ENCODE measurements around the gene TERT.

DNA sequence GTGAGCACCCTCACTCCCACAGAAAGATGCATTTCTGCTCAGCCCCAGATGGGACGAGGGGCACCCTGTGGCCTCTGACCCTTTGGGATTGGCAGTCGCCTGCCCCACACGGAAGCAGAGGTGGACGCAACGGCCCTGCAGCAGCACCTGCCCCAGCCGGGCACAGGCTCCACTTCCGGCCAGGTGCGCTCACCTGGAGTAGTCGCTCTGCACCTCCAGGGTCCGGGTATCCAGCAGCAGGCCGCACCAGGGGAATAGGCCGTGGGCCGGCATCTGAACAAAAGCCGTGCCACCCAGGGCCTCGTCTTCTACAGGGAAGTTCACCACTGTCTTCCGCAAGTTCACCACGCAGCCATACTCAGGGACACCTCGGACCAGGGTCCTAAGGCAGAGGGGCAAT, 30.7 kb downstream of the TERT start:
- TF ChIP-seq, protein P1, sequence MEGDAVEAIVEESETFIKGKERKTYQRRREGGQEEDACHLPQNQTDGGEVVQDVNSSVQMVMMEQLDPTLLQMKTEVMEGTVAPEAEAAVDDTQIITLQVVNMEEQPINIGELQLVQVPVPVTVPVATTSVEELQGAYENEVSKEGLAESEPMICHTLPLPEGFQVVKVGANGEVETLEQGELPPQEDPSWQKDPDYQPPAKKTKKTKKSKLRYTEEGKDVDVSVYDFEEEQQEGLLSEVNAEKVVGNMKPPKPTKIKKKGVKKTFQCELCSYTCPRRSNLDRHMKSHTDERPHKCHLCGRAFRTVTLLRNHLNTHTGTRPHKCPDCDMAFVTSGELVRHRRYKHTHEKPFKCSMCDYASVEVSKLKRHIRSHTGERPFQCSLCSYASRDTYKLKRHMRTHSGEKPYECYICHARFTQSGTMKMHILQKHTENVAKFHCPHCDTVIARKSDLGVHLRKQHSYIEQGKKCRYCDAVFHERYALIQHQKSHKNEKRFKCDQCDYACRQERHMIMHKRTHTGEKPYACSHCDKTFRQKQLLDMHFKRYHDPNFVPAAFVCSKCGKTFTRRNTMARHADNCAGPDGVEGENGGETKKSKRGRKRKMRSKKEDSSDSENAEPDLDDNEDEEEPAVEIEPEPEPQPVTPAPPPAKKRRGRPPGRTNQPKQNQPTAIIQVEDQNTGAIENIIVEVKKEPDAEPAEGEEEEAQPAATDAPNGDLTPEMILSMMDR (IDR thresholded peaks at IDR 0.05): no peak
- TF ChIP-seq POLR2A (IDR thresholded peaks at IDR 0.05): no peak

All from gastroesophageal sphincter (tissue), 3 donors.